Hepatocyte (in vitro differentiated cells): Measurements from ENCODE around the gene TMEM63A.

Experiments
- EZH2 ChIP-seq: fragments of 200-600 bp; sonication (generic); IDR thresholded peaks from 2 replicates; pipeline ENCODE4 v1.6.1; 2016; ENCODE audit warnings: antibody characterized with exemption, mild to moderate bottlenecking, borderline replicate concordance
- TF ChIP-seq, protein P1 (sequence below): fragments of 200-600 bp; sonication (generic); IDR thresholded peaks from 2 replicates; pipeline ENCODE4 v1.5.1; 2016; ENCODE audit warnings: antibody characterized with exemption, mild to moderate bottlenecking; ENCODE audit not compliant: poor library complexity

DNA sequence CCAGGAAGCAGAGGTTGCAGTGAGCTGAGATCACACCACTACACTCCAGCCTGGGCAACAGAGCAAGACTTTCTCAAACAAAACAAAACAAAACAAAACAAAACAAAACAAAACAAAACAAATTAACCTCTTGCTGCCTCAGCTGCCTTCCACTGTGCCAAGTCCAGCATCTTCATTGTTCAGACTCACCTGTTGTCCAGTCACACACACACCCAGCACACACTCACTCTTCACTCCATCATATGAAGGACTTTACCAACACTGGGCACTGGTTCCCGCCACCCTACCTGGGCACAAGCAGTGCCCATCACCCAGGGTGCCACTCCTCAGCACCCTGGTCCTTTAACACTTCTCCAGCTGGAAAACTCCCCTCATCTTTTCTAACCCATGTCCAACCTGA, 27.3 kb upstream of the TMEM63A start:
- TF ChIP-seq, protein P1, sequence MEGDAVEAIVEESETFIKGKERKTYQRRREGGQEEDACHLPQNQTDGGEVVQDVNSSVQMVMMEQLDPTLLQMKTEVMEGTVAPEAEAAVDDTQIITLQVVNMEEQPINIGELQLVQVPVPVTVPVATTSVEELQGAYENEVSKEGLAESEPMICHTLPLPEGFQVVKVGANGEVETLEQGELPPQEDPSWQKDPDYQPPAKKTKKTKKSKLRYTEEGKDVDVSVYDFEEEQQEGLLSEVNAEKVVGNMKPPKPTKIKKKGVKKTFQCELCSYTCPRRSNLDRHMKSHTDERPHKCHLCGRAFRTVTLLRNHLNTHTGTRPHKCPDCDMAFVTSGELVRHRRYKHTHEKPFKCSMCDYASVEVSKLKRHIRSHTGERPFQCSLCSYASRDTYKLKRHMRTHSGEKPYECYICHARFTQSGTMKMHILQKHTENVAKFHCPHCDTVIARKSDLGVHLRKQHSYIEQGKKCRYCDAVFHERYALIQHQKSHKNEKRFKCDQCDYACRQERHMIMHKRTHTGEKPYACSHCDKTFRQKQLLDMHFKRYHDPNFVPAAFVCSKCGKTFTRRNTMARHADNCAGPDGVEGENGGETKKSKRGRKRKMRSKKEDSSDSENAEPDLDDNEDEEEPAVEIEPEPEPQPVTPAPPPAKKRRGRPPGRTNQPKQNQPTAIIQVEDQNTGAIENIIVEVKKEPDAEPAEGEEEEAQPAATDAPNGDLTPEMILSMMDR, result no peak
- TF ChIP-seq EZH2, result no peak
